HG03196 (cell line): ENCODE results near the gene MIPEP.
"Not testable (repeated sequence)": the region's sequence is repeated elsewhere in the genome, so short reads cannot be mapped to it uniquely, and the experiment has no call there.

Experiments
- ATAC-seq: cut with Tn5 transposase; IDR thresholded peaks from one replicate; pipeline ENCODE4 v1.9.1; 2021; ENCODE audit not compliant: unreplicated experiment

Gene MIPEP

GRCh38 chr13:23888658-23889614 lies at the start of gene MIPEP:
TSS of gene MIPEP (minus strand) at chr13:23889400. CDS start at chr13:23889320, 80 bp downstream.
- peak; percentile 96 for ATAC-seq

DNA sequence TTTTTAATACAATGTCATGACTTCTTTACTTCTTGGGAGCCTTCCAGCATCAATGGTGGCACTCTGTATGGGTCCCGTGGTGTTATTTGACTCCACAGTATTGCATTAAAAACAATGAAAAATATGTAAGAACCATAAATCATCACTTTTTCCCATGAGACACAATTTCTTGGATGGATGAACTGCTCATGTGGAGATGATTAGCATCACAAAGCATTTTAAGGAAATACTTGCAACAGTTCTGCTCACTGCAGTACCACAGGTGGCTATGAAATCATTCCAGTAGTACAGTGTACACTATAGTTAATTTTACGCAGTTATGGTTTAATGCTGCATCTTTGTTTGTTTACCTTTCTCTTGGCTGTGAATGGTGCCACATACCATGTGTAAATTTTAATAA lies 45.3 kb upstream of the MIPEP start:
- no peak for ATAC-seq

DNA sequence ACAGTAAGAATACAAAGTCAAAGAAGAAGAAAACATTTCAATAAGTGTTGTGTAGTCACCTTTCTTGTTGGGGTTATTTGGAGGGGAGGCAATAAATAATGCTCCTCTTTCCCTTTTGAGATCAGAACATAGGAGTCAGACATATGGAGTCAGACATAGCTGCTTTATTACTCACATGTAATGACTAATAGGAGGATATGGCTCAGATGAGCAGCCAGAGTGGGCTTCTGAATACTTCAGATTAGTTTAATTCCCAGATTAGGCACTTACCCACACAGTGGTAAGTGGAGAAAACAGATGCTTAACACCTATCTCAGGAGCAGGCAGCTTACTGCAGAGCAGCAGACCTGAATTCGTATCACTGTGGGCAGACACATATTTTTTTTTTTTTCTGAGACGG lies 39.8 kb upstream of the MIPEP start:
- no peak for ATAC-seq

GRCh38 chr13:23923031-23923430 lies 33.8 kb upstream of the MIPEP start:
- ATAC-seq, result no peak

- ATAC-seq, result no peak
Observed at GRCh38 chr13:23922005-23922932, 33.1 kb upstream of the MIPEP start.

GRCh38 chr13:23921451-23921888 lies 32.3 kb upstream of the MIPEP start:
- no peak for ATAC-seq

DNA sequence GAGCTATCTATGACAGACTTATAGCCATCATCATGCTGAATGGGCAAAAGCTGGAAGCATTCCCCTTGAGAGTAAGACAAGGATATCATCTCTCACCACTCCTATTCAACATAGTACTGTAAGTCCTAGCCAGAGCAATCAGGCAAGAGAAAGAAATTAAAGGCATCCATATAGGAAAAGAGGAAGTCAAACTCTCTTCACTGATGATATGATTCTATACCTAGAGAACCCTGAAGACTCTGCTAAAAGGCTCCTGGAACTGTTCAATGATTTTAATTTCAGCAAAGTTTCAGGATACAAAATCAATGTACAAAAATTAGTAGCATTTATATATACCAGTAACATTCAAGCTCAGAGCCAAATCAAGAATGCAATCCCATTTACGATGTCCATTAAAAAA lies 29.8 kb upstream of the MIPEP start:
- ATAC-seq, result no peak

GRCh38 chr13:23918208-23918607 lies 29.0 kb upstream of the MIPEP start:
- ATAC-seq, result no peak

DNA sequence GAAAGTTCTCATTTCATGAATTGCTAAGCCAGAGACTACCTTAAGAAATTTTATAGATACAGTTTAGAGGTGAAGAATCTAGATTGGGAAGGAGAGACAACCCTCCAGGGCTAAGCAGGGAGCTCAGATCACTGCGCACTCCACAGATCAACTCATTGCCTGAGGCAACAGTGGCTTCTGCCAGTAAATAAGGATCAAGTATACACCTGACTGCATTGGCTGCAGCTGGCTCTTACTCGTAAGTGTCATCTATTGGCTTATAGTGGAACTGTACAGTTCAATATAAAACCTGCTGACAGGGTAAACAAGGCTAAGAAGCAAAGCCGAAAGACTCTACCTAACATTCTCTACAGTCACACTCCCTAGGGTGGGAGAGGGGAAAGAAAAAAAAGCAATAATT lies 26.1 kb upstream of the MIPEP start:
- no peak for ATAC-seq

- no peak for ATAC-seq
Observed at GRCh38 chr13:23912469-23912868, 23.3 kb upstream of the MIPEP start.

DNA sequence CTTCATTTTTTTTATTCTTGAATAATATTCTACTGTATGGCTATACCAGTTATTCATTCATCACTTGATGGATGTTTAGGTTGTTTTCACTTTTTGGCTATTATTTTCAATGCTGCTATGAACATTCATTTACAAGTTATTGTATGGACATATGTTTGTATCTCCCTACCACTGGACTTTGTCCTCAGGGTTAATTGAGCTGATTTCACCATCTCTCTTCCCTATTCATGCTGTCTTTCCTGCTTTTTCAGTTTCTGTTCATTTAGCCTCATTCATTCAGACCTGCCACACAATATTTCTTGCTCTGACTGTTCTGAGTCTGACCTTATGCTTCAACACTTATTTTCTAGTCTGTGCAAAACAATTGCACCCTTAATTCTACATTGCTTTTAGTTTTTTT lies 20.4 kb upstream of the MIPEP start:
- no peak for ATAC-seq

DNA sequence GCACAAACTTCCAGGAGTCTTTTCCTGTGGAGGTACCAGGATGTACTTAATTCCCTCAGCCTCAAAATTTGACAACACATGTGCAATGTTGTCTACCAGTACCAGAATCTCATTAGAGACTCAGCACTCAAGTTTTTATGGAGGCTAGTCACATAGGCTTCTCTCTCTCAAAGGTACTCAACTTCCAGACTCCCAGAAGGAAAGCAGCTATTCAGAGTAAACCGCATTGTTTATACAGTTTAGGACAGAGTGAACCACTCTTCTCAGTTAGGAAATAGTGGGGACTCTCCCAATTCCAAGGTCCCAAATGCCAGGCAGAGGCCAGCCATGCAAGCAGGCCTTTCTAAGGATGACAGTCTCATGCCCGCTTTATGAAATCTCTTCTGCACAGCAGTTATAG lies 16.6 kb upstream of the MIPEP start:
- no peak for ATAC-seq

DNA sequence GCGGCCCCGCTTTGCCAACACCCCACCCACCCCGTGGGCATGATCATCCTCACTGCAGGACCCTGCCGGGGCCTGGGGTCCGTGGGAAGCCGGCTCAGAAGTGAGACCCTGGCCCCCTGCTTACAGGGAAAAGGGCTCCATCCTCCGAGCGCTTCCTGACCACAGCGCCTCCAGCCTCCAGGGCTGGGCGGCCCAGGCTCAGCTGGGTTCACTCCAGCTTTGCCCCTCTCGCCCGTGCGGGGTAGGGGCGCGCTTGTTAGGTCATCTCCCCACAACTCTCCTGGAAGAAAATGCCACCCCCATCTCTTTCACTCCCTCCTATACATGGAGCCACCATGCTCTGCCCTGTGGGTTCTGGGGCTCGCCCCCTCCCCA lies 14.7 kb upstream of the MIPEP start:
- ATAC-seq, result no peak

DNA sequence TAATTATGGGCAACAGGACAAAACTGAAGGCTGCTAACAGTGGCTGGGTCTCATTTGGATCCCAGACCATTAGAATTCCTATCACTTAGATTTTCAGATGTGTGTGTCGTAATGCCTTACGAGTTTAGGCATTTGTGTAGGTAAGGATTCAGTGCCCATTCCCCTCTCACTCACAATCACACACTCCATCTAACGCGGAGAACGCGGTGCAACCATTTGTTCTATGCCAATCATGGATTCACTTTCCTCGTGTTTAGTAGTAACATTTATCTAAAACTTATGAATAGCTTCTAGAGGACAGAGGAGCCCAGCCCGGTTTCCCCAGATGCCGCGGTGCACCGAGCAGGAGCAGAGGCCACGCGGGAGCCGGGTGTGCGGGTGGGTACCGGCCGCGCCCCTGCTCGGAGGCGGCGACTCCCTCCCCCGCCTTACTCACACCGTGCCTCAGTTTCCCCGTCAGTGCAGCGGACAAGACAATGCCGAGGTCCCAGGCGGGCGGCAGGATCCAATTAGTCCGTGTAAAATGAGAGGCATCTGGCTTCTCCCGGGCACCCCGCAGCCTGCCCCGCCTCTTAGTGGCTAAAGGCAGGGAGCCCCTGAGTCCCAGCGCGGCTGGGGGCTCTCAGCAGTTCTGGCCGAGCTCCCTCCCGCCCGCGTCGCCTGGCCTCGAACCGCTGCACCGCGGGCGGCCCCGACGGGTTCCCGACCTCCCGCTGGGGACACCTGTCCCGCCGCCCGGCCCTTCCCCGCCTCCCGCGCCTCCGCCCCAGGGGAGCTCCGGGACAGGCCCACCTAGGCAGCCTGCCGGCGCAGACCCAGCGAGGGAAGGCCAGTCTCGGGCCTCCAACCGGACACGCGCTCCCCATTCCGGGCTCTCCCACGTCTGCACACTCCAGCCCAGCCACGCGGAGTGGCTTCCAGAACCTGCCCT lies 14.0 kb upstream of the MIPEP start:
- ATAC-seq, result no peak

DNA sequence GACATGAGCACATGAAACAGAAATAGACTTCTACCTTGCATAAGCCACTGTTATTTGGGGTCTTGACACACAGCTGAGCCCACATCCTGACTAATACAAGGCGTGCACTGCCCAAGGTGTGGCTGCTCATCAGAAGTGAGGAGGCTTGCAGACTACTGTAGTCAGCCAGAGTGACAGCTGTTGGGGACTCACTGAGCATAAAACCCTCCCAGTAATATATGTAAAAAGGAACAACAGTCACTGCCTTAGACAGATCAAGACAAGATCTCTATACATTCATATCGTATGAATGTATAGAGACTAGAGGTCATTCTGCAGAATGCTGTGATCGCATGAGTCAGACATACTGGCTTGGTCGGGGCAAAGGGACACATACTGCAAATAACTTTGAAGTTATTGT lies 12.2 kb upstream of the MIPEP start:
- no peak for ATAC-seq

GRCh38 chr13:23899555-23899954 lies 10.4 kb upstream of the MIPEP start:
- no peak for ATAC-seq

DNA sequence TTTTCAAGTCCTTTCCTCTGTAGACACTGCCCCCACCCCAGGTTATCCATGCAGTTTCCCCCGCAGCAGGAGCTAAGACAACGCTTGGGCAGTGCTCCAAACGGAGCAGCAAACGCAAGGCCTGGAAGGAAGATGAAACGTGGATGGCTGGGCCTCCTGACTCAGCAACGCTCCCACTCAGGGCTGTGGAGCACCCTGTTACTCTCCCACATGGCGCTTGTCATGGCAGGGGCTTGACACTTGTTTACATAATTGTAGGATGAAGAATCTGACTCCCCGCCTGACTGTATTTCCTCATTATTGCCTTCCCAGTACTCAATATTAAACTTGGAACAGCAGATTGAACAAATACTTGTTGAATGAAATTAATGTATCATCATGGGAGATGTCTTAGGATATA lies 8.9 kb upstream of the MIPEP start:
- no peak for ATAC-seq

- not testable (repeated sequence) for ATAC-seq
Observed at GRCh38 chr13:23897452-23897919, 8.3 kb upstream of the MIPEP start, which contains the start of gene C1QTNF9B. TSS of gene C1QTNF9B (minus strand) at chr13:23897502.

- not testable (repeated sequence) for ATAC-seq
Observed at GRCh38 chr13:23894746-23895145, 5.5 kb upstream of the MIPEP start.

DNA sequence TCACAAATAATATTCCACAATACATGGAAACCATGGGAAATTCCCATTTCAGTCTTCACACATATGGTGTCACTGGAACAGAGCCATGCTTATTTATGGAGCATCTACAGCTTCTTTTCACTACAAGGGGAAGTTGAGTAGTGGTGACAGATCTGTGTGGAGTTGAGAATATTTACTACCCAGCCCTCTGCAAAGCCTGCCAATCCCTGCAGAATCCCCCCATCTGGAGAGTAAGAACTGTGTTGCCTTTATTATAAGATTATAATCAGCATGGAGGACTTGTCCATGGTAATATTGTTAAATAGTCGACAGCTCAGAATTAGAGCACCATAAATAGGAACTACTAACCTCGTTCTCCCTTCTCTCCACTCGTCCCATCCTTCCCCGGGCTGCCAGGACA lies 4.6 kb upstream of the MIPEP start:
- not testable (repeated sequence) for ATAC-seq
